GF-D8 (cell line): ENCODE results near the gene BMPR1A.
"Not testable (repeated sequence)": the region's sequence is repeated elsewhere in the genome, so short reads cannot be mapped to it uniquely, and the experiment has no call there.

Experiments used
- DNase-seq: peaks from one replicate; lab custom pipeline; 2025; lab: John Stamatoyannopoulos, UW

The BMPR1A gene

GRCh38 chr10:86849181-86849894 lies 92.9 kb downstream of the BMPR1A start:
- no peak for DNase-seq

GRCh38 chr10:86850481-86850880 lies 94.1 kb downstream of the BMPR1A start:
- no peak for DNase-seq

GRCh38 chr10:86851328-86852207 lies 95.1 kb downstream of the BMPR1A start:
- no peak for DNase-seq

GRCh38 chr10:86853582-86853981 lies 97.2 kb downstream of the BMPR1A start:
- not testable (repeated sequence) for DNase-seq

- DNase-seq: no peak
Observed at GRCh38 chr10:86855513-86855912, 99.1 kb downstream of the BMPR1A start.

- DNase-seq: no peak
Observed at GRCh38 chr10:86856156-86856555, 99.7 kb downstream of the BMPR1A start.

GRCh38 chr10:86857128-86857721 lies 100.8 kb downstream of the BMPR1A start:
- no peak for DNase-seq

- no peak for DNase-seq
Observed at GRCh38 chr10:86858011-86858410, 101.6 kb downstream of the BMPR1A start.

GRCh38 chr10:86861351-86861750 lies 104.9 kb downstream of the BMPR1A start:
- no peak for DNase-seq

GRCh38 chr10:86862373-86862772 lies 106.0 kb downstream of the BMPR1A start:
- no peak for DNase-seq

- DNase-seq: no peak
Observed at GRCh38 chr10:86862786-86863483, 106.5 kb downstream of the BMPR1A start.

- DNase-seq: no peak
Observed at GRCh38 chr10:86863484-86863842, 107.0 kb downstream of the BMPR1A start.

GRCh38 chr10:86865011-86865811 lies 108.8 kb downstream of the BMPR1A start:
- not testable (repeated sequence) for DNase-seq

- no peak for DNase-seq
Observed at GRCh38 chr10:86867149-86867548, 110.7 kb downstream of the BMPR1A start.

GRCh38 chr10:86868353-86868752 lies 111.9 kb downstream of the BMPR1A start:
- no peak for DNase-seq

GRCh38 chr10:86870679-86871078 lies 114.3 kb downstream of the BMPR1A start:
- no peak for DNase-seq

GRCh38 chr10:86871563-86872183 lies 115.3 kb downstream of the BMPR1A start:
- no peak for DNase-seq

GRCh38 chr10:86872757-86873156 lies 116.3 kb downstream of the BMPR1A start:
- DNase-seq: peak; percentile 19

GRCh38 chr10:86876748-86877147 lies 120.3 kb downstream of the BMPR1A start:
- no peak for DNase-seq

GRCh38 chr10:86878983-86879713 lies 122.7 kb downstream of the BMPR1A start:
- no peak for DNase-seq
